ENCODE data around the gene ZBTB46.

DNA sequence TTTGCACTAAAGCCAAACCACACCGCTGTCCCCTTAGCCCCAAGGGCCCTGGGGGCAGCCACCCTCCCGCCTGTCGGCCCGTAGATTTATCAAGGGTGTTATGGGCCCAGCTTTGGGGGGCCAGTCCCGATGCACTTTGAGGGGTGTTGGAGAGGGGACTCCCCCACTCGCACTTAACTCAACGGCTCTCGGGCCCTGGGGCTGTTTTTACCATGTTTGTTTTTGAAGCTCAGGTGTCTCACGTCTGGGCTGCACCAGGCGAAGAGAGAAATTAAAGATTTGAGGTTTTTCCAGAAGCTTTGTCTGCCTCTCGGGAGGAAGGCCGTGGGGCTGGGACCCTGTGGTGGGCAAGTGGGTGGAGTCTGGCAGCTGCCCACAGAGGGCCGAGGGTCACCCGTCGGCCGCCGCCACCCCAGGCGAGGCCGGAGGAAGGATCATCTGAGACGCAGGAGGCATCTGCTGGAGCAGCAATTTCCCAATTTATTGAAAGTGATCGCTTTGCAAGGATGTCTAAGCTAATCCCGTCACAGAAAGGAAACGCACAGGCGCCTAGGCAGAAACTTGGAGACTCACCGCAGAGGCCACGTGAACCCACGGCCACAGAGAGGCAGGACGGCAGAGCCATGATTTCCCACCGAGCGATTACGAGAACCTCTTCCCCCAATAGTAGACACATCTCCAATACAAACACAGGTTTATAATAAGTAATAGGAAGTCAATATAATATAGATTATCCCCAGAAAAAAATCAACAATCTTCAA is 87.7 kb downstream of the ZBTB46 start:
- TF ChIP-seq, protein P1, sequence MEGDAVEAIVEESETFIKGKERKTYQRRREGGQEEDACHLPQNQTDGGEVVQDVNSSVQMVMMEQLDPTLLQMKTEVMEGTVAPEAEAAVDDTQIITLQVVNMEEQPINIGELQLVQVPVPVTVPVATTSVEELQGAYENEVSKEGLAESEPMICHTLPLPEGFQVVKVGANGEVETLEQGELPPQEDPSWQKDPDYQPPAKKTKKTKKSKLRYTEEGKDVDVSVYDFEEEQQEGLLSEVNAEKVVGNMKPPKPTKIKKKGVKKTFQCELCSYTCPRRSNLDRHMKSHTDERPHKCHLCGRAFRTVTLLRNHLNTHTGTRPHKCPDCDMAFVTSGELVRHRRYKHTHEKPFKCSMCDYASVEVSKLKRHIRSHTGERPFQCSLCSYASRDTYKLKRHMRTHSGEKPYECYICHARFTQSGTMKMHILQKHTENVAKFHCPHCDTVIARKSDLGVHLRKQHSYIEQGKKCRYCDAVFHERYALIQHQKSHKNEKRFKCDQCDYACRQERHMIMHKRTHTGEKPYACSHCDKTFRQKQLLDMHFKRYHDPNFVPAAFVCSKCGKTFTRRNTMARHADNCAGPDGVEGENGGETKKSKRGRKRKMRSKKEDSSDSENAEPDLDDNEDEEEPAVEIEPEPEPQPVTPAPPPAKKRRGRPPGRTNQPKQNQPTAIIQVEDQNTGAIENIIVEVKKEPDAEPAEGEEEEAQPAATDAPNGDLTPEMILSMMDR (conservative IDR thresholded peaks at IDR 0.05 in 1 of 2, IDR thresholded peaks at IDR 0.05 in 1 of 2; ENCODE audit: low read depth in 1 of 2, low read length in 2 of 2) = no peak
- TF ChIP-seq EZH2 (IDR thresholded peaks at IDR 0.05; ENCODE audit: low read length, missing control alignments) = no peak
